Measurements from ENCODE around the gene ZNF746. TPM values are rescaled to one million over a fixed set of nuclear protein-coding genes. Genes with fewer than 3 reads are reported as not detected.

Gene ZNF746
- total RNA-seq, 1 experiment from 2014 or later = 22.2 TPM

Other genes with a start within 250 kb of the ZNF746 start
- gene ZNF783, start 235.6 kb downstream of the ZNF746 start, total RNA-seq (2021; ENCODE audit: unreplicated experiment) = 16.6 TPM
- 17.4 TPM for gene ZNF777, start 36.7 kb downstream of the ZNF746 start, total RNA-seq (2021; ENCODE audit: unreplicated experiment)